ENCODE data around the gene PCDH12. TPM values are rescaled to one million over a fixed set of nuclear protein-coding genes. Genes with fewer than 3 reads are reported as not detected.

PCDH12 gene
- total and polyA plus RNA-seq, 8 donors, result 0.32 to 1.7 (median 0.93) TPM

Other genes with a start within 250 kb of the PCDH12 start
- 10 to 100 TPM; 12.0 to 30.7 (median 16.2) TPM for gene PCDH1, start 79.8 kb downstream of the PCDH12 start, total RNA-seq
- gene PCDH1, start 79.8 kb downstream of the PCDH12 start, polyA plus RNA-seq, result 10 to 100 TPM in 1 of 2 donors, 1 to 10 TPM in 1; 6.8 to 10.1 TPM
- 10 to 100 TPM; 27.7 to 36.0 (median 33.1) TPM for gene DELE1, start 34.3 kb downstream of the PCDH12 start, total RNA-seq
- gene DELE1, start 34.3 kb downstream of the PCDH12 start, polyA plus RNA-seq, result 10 to 100 TPM; 38.2 to 45.6 TPM
- gene RNF14, start 10.9 kb upstream of the PCDH12 start, total RNA-seq, result 10 to 100 TPM; 15.4 to 30.4 (median 21.6) TPM
- 10 to 100 TPM in 1 of 2 donors, 1 to 10 TPM in 1; 7.8 to 18.4 TPM for gene RNF14, start 10.9 kb upstream of the PCDH12 start, polyA plus RNA-seq
- gene GNPDA1, start 54.8 kb upstream of the PCDH12 start, total RNA-seq, result 10 to 100 TPM in 1 of 6 donors, 1 to 10 TPM in 5; 4.1 to 15.2 (median 7.4) TPM
- gene GNPDA1, start 54.8 kb upstream of the PCDH12 start, polyA plus RNA-seq, result 10 to 100 TPM in 1 of 2 donors, 1 to 10 TPM in 1; 8.7 to 15.5 TPM
- gene NDFIP1, start 150.6 kb upstream of the PCDH12 start, total RNA-seq, result 10 to 100 TPM; 28.6 to 41.3 (median 33.7) TPM
- gene NDFIP1, start 150.6 kb upstream of the PCDH12 start, polyA plus RNA-seq, result 10 to 100 TPM; 15.7 to 50.1 TPM

All from pancreas (tissue), 8 donors.